ENCODE measurements around the gene CDK11B. TPM values are rescaled to one million over a fixed set of nuclear protein-coding genes. Genes with fewer than 3 reads are reported as not detected.
A peak's percentile ranks its signal among the peaks of the same experiment; 100 is the strongest.

CDK11B gene
- total RNA-seq, 1 donor from 2014 or later = 23.4 TPM

- Mint-ChIP-seq H3K36me3 (ENCODE audit: low read depth, unreplicated experiment) (no peaks in the 10 kb centered on the region), H3K9me3 (ENCODE audit: unreplicated experiment) (no peaks in the 10 kb centered on the region), H3K4me3 (ENCODE audit: unreplicated experiment) (no peak overlapping the region), H3K27me3 (ENCODE audit: low read depth, unreplicated experiment) (peaks cover 4% of the 10 kb centered on the region), H3K4me1 (ENCODE audit: low read depth, unreplicated experiment) (peaks cover 3% of the 10 kb centered on the region), H3K27ac (ENCODE audit: unreplicated experiment) (no peak overlapping the region)
- Histone ChIP-seq H3K27me3 (ENCODE audit: insufficient read depth, low read length) (peaks cover 7% of the 10 kb centered on the region), H3K4me2 (ENCODE audit: low read length) (no peak overlapping the region), H3K79me2 (ENCODE audit: insufficient read depth, low read length) (no peaks in the 10 kb centered on the region), H3K9ac (ENCODE audit: low read length) (no peak overlapping the region), H2AFZ (ENCODE audit: low read depth, low read length) (no peak overlapping the region), H3K4me3 (ENCODE audit: insufficient read depth, low read depth, low read length) (no peak overlapping the region), H4K20me1 (ENCODE audit: insufficient read depth, low read length) (peaks cover 5% of the 10 kb centered on the region), H3K36me3 (ENCODE audit: insufficient read depth, low read length) (no peaks in the 10 kb centered on the region), H3K27ac (ENCODE audit: low read depth, low read length) (no peak overlapping the region), H3K9me3 (ENCODE audit: insufficient read depth, low read depth, low read length) (no peaks in the 10 kb centered on the region), H3K4me1 (ENCODE audit: insufficient read depth, low read length) (peaks cover 6% of the 10 kb centered on the region)
- DNase-seq (ENCODE audit: low read depth) (no peak), FAIRE-seq (no peak)
- no peak for TF ChIP-seq CTCF (IDR thresholded peaks at IDR 0.05; ENCODE audit: insufficient read depth, low read depth, low read length)
- TF ChIP-seq EZH2 (IDR thresholded peaks at IDR 0.05; ENCODE audit: insufficient read depth, low read length) = no peak
Observed at GRCh38 chr1:1593834-1594601, 64.8 kb downstream of the CDK11B start.

GRCh38 chr1:1591452-1591851, 67.4 kb downstream of the CDK11B start:
- H3K4me3 Mint-ChIP-seq (ENCODE audit: unreplicated experiment) = no peak overlapping the region

More at GRCh38 chr1:1591452-1591851, 67.4 kb downstream of the CDK11B start:
- H3K27ac Mint-ChIP-seq (ENCODE audit: unreplicated experiment) = no peak overlapping the region
- Histone ChIP-seq H3K4me3 (ENCODE audit: insufficient read depth, low read depth, low read length) (no peak overlapping the region), H3K9ac (ENCODE audit: low read length) (no peak overlapping the region), H3K4me2 (ENCODE audit: low read length) (no peak overlapping the region), H3K79me2 (ENCODE audit: insufficient read depth, low read length) (no peaks in the 10 kb centered on the region), H3K36me3 (ENCODE audit: insufficient read depth, low read length) (no peaks in the 10 kb centered on the region), H3K27ac (ENCODE audit: low read depth, low read length) (no peak overlapping the region), H2AFZ (ENCODE audit: low read depth, low read length) (peak overlapping the region; percentile 50), H3K4me1 (ENCODE audit: insufficient read depth, low read length) (no peaks in the 10 kb centered on the region), H3K9me3 (ENCODE audit: insufficient read depth, low read depth, low read length) (no peaks in the 10 kb centered on the region), H3K27me3 (ENCODE audit: insufficient read depth, low read length) (peaks cover 5% of the 10 kb centered on the region), H4K20me1 (ENCODE audit: insufficient read depth, low read length) (no peaks in the 10 kb centered on the region)
- no peak for FAIRE-seq
- peaks cover 4% of the 10 kb centered on the region for H3K4me1 Mint-ChIP-seq (ENCODE audit: low read depth, unreplicated experiment)
- TF ChIP-seq EZH2 (IDR thresholded peaks at IDR 0.05; ENCODE audit: insufficient read depth, low read length) (no peak), CTCF (IDR thresholded peaks at IDR 0.05; ENCODE audit: insufficient read depth, low read depth, low read length) (no peak)
- no peak for DNase-seq (ENCODE audit: low read depth)
- H3K9me3 Mint-ChIP-seq (ENCODE audit: unreplicated experiment) = no peaks in the 10 kb centered on the region
- peaks cover 4% of the 10 kb centered on the region for H3K27me3 Mint-ChIP-seq (ENCODE audit: low read depth, unreplicated experiment)
- no peaks in the 10 kb centered on the region for H3K36me3 Mint-ChIP-seq (ENCODE audit: low read depth, unreplicated experiment)

Other genes starting within 250 kb of the CDK11B start
- gene ANKRD65, start 237.7 kb downstream of the CDK11B start, total RNA-seq = 0.64 TPM in 1 of 2 replicates, not detected in the other
- gene VWA1, start 223.3 kb downstream of the CDK11B start, total RNA-seq = 60.4 and 81.2 TPM in 2 replicates
- 1.8 and 2.5 TPM in 2 replicates for gene ATAD3C, start 209.3 kb downstream of the CDK11B start, total RNA-seq
- 55.3 and 63.0 TPM in 2 replicates for gene ATAD3B, start 187.2 kb downstream of the CDK11B start, total RNA-seq
- gene ATAD3A, start 146.8 kb downstream of the CDK11B start, total RNA-seq = 51.1 and 54.9 TPM in 2 replicates
- 7.0 and 9.0 TPM in 2 replicates for gene TMEM240, start 118.4 kb downstream of the CDK11B start, total RNA-seq
- gene SSU72, start 84.1 kb downstream of the CDK11B start, total RNA-seq = 143 and 145 TPM in 2 replicates
- 7.4 and 8.7 TPM in 2 replicates for gene FNDC10, start 58.9 kb downstream of the CDK11B start, total RNA-seq
- gene MIB2, start 43.5 kb downstream of the CDK11B start, total RNA-seq = 73.6 and 80.1 TPM in 2 replicates
- 40.1 and 40.7 TPM in 2 replicates for gene MMP23B, start 26.8 kb downstream of the CDK11B start, total RNA-seq
- gene SLC35E2B, start 33.8 kb upstream of the CDK11B start, total RNA-seq = 45.1 and 47.7 TPM in 2 replicates
- 30.3 and 35.3 TPM in 2 replicates for gene CDK11A, start 65.4 kb upstream of the CDK11B start, total RNA-seq
- 83.7 and 87.6 TPM in 2 replicates for gene NADK, start 119.5 kb upstream of the CDK11B start, total RNA-seq
- 583 and 602 TPM in 2 replicates for gene GNB1, start 232.1 kb upstream of the CDK11B start, total RNA-seq